GM12872 (cell line): ENCODE results near the gene CIT.

Experiments
- TF ChIP-seq, protein P1 (sequence below): IDR thresholded peaks from 3 replicates; pipeline ENCODE4 v1.5.1; 2011; ENCODE audit warnings: low read depth, mild to moderate bottlenecking, low read length, moderate library complexity; ENCODE audit not compliant: insufficient read depth

Gene CIT

DNA sequence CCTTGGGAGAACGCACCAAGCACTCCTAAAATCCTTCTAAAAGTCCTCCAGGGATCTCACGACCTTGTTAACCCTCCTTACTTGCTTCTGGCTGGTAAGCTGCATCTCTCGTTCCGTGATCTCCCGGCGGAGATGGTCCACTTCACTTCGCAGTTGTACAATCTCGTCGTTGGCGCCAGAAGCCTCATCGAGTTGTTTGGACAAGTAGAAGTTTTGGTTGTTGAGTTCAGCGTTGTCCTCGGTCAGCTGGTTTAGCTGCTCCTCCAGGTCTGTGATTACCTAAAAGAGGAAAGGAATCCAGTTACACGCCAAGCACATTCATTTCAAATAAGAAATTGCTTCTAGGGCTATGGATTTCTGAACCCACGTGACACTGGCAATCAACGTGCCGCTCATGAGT is 142.0 kb downstream of the CIT start:
- TF ChIP-seq, protein P1, sequence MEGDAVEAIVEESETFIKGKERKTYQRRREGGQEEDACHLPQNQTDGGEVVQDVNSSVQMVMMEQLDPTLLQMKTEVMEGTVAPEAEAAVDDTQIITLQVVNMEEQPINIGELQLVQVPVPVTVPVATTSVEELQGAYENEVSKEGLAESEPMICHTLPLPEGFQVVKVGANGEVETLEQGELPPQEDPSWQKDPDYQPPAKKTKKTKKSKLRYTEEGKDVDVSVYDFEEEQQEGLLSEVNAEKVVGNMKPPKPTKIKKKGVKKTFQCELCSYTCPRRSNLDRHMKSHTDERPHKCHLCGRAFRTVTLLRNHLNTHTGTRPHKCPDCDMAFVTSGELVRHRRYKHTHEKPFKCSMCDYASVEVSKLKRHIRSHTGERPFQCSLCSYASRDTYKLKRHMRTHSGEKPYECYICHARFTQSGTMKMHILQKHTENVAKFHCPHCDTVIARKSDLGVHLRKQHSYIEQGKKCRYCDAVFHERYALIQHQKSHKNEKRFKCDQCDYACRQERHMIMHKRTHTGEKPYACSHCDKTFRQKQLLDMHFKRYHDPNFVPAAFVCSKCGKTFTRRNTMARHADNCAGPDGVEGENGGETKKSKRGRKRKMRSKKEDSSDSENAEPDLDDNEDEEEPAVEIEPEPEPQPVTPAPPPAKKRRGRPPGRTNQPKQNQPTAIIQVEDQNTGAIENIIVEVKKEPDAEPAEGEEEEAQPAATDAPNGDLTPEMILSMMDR, result no peak

DNA sequence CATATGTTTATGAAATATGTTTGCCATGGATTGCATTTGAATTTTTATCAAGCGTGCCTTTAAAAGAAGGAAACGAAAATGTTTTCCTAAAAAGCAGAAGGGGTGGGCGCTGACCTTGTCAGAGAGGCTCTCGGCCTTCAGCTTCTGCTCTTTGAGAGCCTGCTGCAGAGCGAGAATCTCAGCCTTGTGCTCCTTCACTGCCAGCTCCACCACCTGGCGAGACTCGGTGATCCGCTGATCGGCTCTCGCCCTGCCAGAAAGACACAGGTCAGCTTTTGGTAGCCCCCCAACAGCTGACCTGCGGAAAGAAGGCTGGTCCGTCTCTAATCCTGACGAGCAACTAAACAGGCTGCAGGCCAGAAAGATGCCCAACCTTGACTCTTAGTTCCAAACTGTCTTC is 146.7 kb downstream of the CIT start:
- TF ChIP-seq, protein P1, result no peak

DNA sequence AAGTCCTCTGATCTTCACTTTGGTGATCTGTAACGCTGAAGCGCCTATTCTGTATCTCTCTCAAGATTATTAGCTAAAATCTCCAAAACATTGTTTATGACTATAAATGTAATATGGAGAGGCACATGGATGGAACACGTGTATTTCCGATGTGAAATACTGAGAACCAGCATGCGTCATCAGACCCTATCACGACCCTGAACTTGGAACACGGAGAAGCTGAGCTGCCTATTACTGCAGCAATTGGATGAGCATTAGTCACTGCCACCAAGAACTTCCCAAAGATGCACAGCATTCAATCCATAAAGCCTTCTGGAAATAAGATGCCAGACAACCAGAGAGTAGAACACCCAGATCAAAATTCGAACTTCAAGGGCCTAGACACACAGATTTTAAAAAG is 147.2 kb downstream of the CIT start:
- TF ChIP-seq, protein P1, result no peak

DNA sequence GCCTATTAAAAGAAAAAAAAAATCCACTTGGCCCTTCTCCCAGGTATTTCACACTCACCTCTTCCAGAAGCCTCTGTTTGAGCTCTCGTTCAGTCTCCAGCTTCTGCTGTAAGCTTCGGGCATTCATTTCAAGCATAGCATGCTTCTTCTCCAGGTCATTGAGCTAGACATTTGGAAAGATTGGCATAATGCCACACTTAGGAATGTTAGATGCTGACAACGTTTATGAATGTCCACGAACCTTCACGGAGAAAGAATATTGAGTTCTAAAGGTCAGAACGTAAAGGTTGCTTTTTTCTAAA is 148.7 kb downstream of the CIT start:
- TF ChIP-seq, protein P1, result no peak

DNA sequence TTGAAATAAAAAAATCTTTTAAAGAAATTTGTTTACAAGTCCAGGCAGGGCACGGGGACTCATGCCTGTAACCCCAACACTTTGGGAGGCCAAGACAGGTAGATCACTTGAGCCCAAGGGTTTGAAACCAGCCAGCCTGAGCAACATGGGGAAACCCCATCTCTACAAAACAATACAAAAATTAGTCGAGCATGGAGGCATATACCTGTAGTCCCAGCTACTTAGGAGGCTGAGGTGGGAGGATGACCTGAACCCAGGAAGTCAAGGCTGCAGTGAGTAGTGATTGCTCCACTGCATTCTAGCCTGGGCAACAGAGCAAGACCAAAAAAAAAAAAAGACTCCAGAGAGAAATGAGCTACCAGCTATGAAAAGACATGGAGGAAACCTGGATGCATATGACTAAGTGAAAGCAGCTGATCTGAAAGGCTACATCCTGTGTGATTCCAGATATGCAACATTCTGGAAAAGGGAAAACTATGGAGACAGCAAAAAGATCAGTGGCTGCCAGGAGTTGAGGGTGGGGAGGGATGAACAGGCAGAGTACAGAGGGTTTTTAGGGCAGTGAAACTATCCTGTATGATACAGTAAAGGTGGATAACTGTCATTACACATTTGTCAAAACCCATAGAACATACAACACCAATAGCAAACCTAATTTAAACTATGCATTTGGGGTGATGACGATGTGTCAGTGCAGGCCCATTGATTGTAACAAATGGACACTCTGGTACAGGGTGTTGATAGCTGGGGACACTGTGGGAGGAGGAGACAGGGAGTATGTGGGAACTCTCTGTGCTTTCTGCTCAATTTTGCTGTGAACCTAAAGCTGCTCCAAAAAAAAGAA is 149.3 kb downstream of the CIT start:
- TF ChIP-seq, protein P1, result no peak

DNA sequence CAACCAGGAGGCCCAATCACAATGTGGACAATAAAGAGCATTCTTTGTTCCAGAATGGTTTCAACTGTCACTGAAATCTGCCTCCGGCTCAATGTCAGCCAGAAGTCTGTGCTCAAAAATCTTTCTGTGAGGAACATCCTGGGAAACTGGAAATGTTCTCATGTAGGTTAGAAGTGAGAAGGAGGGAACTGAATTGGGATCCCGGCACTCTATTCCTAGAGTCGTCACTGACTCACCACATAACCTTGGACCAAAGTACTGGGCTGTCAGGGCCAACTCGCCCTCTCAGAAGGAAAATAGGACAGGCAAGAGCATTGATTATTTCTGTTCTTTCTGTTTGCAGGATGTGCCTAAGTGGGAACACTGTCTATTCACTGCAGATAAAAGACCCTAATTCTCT is 151.6 kb downstream of the CIT start:
- TF ChIP-seq, protein P1, result no peak

DNA sequence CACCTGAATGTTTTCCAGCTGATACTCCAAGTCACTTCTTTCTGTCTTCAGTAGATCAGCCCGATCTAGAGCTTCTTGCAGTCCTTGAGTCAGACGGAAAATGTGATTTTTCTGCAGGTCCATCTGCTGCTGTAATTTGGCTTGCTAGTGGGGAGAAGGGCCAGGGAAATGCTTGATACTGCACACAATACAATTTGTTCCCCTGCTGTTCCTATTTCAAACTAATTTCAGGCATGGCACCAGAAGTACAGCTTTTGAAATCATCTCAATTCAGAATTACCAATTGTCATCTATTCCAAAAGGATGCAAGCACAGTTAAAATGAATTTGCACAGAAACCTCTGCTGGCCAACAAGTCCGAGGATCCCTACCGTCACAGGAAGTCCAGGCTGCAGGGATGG is 155.8 kb downstream of the CIT start:
- TF ChIP-seq, protein P1, result no peak

DNA sequence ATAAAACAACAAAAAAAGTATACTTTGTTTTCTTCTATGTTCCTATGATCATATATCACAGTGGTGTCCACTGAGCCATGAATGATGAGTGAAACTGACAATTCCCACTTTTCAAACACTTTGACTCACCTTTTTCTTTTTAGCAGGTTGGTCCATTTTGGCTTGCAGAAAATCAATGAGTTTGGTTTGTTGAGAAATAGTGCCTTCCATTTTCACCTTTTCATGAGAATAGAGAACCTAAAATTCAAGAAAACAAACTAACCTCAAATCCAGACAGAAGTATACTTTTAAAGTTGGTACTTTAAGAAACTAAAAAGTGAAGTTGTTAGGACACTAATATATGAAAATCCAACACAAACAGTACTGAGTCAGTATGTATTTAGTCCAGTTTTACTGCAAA is 156.8 kb downstream of the CIT start:
- TF ChIP-seq, protein P1, result no peak
